GM19240 (cell line): ENCODE results near the gene GPATCH3.

Source experiments
- DNase-seq: peaks from one replicate; pipeline ENCODE4 v3.0.0; 2011; ENCODE audit warnings: low spot score; ENCODE audit not compliant: insufficient read length

Gene GPATCH3

DNA sequence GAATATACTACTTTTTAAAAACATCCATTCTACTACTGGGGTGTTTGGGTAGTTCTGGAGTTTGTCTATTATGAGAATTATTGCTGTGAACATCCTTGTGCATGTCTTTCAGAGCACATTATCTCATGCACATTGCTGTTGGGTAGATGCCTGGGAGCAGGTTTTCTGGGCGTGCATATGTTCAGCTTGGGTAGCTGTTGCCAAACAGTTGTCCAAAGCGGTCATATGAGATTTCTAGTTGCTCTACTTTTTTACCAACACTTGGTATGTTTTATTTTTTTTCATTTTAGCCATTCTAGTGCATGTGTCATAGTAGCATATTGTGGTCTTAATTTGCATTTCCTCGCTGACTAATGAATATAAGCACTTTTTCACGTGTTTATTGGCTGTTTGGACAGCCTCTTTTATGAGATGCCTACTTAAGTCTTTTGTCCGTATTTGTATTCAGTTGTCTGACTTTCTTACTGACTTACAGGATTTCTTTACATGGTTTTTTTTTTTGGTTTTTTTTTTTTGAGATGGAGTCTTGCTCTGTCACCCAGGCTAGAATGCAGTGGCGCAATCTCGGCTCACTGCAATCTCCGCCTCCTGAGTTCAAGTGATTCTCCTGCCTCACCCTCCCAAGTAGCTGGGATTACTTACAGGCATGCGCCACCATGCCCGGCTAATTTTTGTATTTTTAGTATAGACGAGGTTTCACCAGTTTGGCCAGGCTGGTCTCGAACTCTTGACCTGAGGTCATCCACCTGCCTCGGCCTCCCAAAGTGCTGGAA lies 55.7 kb downstream of the GPATCH3 start:
- DNase-seq: no peak
